Measurements from ENCODE around the gene ING2.

ING2 gene

DNA sequence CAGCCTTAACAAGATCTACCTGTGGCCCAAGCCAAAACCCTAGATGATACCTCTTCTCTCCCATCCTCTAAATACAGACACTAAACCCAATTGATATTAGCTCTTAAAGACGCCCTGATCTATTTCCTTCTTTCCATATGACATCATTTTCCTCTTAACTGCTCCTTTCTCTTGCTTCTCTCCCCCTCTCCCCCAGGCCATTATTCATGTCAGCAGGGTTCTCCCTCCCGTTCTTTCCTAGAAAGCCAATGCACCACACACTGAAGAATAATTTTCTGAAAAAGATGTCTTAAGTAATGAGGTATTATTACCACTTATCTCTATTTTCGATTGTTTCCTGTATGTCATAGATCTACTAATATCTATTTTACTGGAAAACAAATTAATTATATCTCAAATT, 9.7 kb upstream of the ING2 start:
- Histone ChIP-seq H3K9me3 (ENCODE audit: insufficient read depth, low read length) (no peaks in the 10 kb centered on the region), H3K4me3 (ENCODE audit: insufficient read depth, low read length, poor library complexity, severe bottlenecking) (no peak overlapping the region), H4K20me1 (ENCODE audit: low read depth, low read length) (no peaks in the 10 kb centered on the region), H3K9ac (ENCODE audit: low read length) (no peak overlapping the region), H3K36me3 (ENCODE audit: low read length) (peaks cover 8% of the 10 kb centered on the region; the same call in 1 of the 2 replicates), H3K9me2 (replicated peaks; ENCODE audit: insufficient read depth, low read length) (no peaks in the 10 kb centered on the region), H3K27ac (ENCODE audit: low read depth, low read length) (no peak overlapping the region), H2AFZ (ENCODE audit: low read depth, low read length, severe bottlenecking) (no peak overlapping the region), H3F3A (ENCODE audit: insufficient read depth) (no peaks in the 10 kb centered on the region), H3K27me3 (ENCODE audit: low read length) (no peaks in the 10 kb centered on the region), H3K4me2 (ENCODE audit: low read depth, low read length, poor library complexity, severe bottlenecking) (no peak overlapping the region), H3K79me2 (ENCODE audit: insufficient read depth, low read length) (no peaks in the 10 kb centered on the region)
- TF ChIP-seq, protein P1, sequence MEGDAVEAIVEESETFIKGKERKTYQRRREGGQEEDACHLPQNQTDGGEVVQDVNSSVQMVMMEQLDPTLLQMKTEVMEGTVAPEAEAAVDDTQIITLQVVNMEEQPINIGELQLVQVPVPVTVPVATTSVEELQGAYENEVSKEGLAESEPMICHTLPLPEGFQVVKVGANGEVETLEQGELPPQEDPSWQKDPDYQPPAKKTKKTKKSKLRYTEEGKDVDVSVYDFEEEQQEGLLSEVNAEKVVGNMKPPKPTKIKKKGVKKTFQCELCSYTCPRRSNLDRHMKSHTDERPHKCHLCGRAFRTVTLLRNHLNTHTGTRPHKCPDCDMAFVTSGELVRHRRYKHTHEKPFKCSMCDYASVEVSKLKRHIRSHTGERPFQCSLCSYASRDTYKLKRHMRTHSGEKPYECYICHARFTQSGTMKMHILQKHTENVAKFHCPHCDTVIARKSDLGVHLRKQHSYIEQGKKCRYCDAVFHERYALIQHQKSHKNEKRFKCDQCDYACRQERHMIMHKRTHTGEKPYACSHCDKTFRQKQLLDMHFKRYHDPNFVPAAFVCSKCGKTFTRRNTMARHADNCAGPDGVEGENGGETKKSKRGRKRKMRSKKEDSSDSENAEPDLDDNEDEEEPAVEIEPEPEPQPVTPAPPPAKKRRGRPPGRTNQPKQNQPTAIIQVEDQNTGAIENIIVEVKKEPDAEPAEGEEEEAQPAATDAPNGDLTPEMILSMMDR (IDR thresholded peaks at IDR 0.05; ENCODE audit: insufficient read depth, low read length, poor library complexity, severe bottlenecking): no peak
- TF ChIP-seq EZH2phosphoT487 (conservative IDR thresholded peaks at IDR 0.05; ENCODE audit: low read length): no peak

DNA sequence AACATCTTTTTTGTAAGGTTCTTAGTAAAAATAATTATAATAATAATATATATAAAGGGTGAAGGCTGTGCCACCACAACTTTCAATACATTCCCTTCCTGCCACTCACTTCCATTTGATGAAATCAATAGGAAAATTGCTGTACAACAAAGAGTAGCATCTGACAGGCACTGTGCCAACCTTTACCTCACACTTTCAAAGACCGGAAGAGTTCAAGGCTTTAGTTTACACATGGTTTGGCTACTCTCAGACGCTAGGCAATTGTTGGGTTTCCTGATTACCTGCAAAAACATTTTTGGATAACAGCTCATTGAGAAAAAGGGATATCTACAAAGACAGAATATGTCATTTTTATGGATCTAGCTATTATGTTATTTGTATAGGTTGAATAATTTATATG, 5.5 kb upstream of the ING2 start:
- TF ChIP-seq EZH2phosphoT487 (conservative IDR thresholded peaks at IDR 0.05; ENCODE audit: low read length): no peak
- TF ChIP-seq, protein P1 (IDR thresholded peaks at IDR 0.05; ENCODE audit: insufficient read depth, low read length, poor library complexity, severe bottlenecking): no peak
- Histone ChIP-seq H2AFZ (ENCODE audit: low read depth, low read length, severe bottlenecking) (no peak overlapping the region), H3K36me3 (ENCODE audit: low read length) (peaks cover 2% of the 10 kb centered on the region; the same call in 1 of the 2 replicates), H4K20me1 (ENCODE audit: low read depth, low read length) (no peaks in the 10 kb centered on the region), H3K79me2 (ENCODE audit: insufficient read depth, low read length) (peaks cover 18% of the 10 kb centered on the region), H3K4me3 (ENCODE audit: insufficient read depth, low read length, poor library complexity, severe bottlenecking) (no peak overlapping the region), H3K27ac (ENCODE audit: low read depth, low read length) (no peak overlapping the region), H3F3A (ENCODE audit: insufficient read depth) (no peaks in the 10 kb centered on the region), H3K9me3 (ENCODE audit: insufficient read depth, low read length) (no peaks in the 10 kb centered on the region), H3K27me3 (ENCODE audit: low read length) (no peaks in the 10 kb centered on the region), H3K9me2 (replicated peaks; ENCODE audit: insufficient read depth, low read length) (no peaks in the 10 kb centered on the region), H3K9ac (ENCODE audit: low read length) (no peak overlapping the region), H3K4me2 (ENCODE audit: low read depth, low read length, poor library complexity, severe bottlenecking) (no peak overlapping the region)

DNA sequence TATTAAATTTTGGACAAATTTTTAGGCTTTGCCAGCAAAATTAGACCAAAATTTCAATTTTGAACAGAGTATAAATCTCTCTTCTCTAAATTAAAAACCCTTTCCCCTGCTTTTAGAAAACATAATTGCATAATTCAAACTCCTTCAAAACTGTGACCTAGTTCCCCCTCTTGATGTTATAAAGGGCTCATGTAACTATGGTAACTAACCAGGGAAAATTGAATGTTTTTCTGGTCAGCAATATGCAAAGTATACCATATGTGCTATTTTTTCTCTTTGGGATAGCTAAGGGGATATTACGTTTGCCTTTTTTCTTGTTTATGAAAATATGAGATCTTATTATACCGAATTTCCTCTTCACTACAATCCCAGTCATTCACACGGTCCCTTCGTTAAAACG, 5.1 kb upstream of the ING2 start:
- Histone ChIP-seq H3K9me2 (replicated peaks; ENCODE audit: insufficient read depth, low read length) (no peaks in the 10 kb centered on the region), H3F3A (ENCODE audit: insufficient read depth) (no peaks in the 10 kb centered on the region), H3K4me3 (ENCODE audit: insufficient read depth, low read length, poor library complexity, severe bottlenecking) (no peak overlapping the region), H3K27me3 (ENCODE audit: low read length) (no peaks in the 10 kb centered on the region), H3K27ac (ENCODE audit: low read depth, low read length) (no peak overlapping the region), H3K9me3 (ENCODE audit: insufficient read depth, low read length) (no peaks in the 10 kb centered on the region), H3K36me3 (ENCODE audit: low read length) (peaks cover 2% of the 10 kb centered on the region; the same call in 1 of the 2 replicates), H3K9ac (ENCODE audit: low read length) (no peak overlapping the region), H3K79me2 (ENCODE audit: insufficient read depth, low read length) (peaks cover 18% of the 10 kb centered on the region), H2AFZ (ENCODE audit: low read depth, low read length, severe bottlenecking) (no peak overlapping the region), H3K4me2 (ENCODE audit: low read depth, low read length, poor library complexity, severe bottlenecking) (no peak overlapping the region), H4K20me1 (ENCODE audit: low read depth, low read length) (no peaks in the 10 kb centered on the region)
- no peak for TF ChIP-seq EZH2phosphoT487 (conservative IDR thresholded peaks at IDR 0.05; ENCODE audit: low read length)
- TF ChIP-seq, protein P1 (IDR thresholded peaks at IDR 0.05; ENCODE audit: insufficient read depth, low read length, poor library complexity, severe bottlenecking): no peak
